Thyroid gland (tissue), 4 donors: ENCODE data around the gene SPEG. TPM values are rescaled to one million over a fixed set of nuclear protein-coding genes. Genes with fewer than 3 reads are reported as not detected.
A peak's percentile ranks its signal among the peaks of the same experiment; 100 is the strongest.

Source experiments
- DNase-seq, 2 donors: peaks; one replicate each; pipeline ENCODE4 v3.0.0-alpha.2; 2019
- H3K27ac ChIP-seq, 3 donors: fragments of 200-600 bp; sonication (generic); 1 replicate in 2 of 3; 2 replicates in 1 of 3; pipeline ENCODE4 v1.5.1; 2016 to 2019; ENCODE audit warnings: mild to moderate bottlenecking in 1 of 3, moderate library complexity in 1 of 3
- H3K27me3 ChIP-seq: fragments of 200-600 bp; sonication (generic); one replicate; pipeline ENCODE4 v1.5.1; 2019
- H3K36me3 ChIP-seq, 2 donors: fragments of 200-600 bp; sonication (generic); one replicate each; pipeline ENCODE4 v1.5.1; 2016 to 2019
- H3K4me1 ChIP-seq, 2 donors: fragments of 200-600 bp; sonication (generic); one replicate each; pipeline ENCODE4 v1.5.1; 2017 to 2019
- H3K4me3 ChIP-seq, 3 donors: fragments of 200-600 bp; sonication (generic); replicated peaks in 1 of 3; 1 replicate in 2 of 3; 2 replicates in 1 of 3; pipeline ENCODE4 v1.5.1; 2016; ENCODE audit warnings: mild to moderate bottlenecking in 1 of 3
- H3K9me3 ChIP-seq: fragments of 200-600 bp; sonication (generic); one replicate; pipeline ENCODE4 v1.5.1; 2017
- CTCF ChIP-seq, 6 experiments: fragments of 200-600 bp in 3 of 6; fragments of 450-650 bp in 3 of 6; sonication (generic) in 3 of 6; IDR thresholded peaks; one replicate each; pipeline ENCODE4 v1.5.1; 2016 to 2019; ENCODE audit warnings: antibody characterized with exemption in 6 of 6, mild to moderate bottlenecking in 2 of 6, inconsistent platforms in 1 of 6, moderate library complexity in 1 of 6
- POLR2A ChIP-seq, 2 donors: fragments of 450-650 bp; IDR thresholded peaks; one replicate each; pipeline ENCODE4 v1.6.1; 2017; ENCODE audit warnings: antibody characterized with exemption in 2 of 2, mild to moderate bottlenecking in 2 of 2, moderate library complexity in 1 of 2
- WGBS, 2 donors: methylation state at CpG; one replicate each; pipeline ENCODE4 v1.1.5; 2017; 5-methylcytosine and 5-hydroxymethylcytosine counted together
- intact Hi-C: fragments of 100-400 bp; cut with DNase I; formaldehyde crosslinking; loops from one replicate; pipeline ENCODE4 v1.15.1; 2023
- total RNA-seq, 4 donors: library from RNA; depleted of rRNA; stranded (reverse); fragments of >200 nt; gene quantifications; one replicate each; pipeline ENCODE4 v1.2.3, GENCODE V29; 2016

The SPEG gene
- total RNA-seq, 4 donors from 2014 or later: 1.9 to 3.5 (median 3.3) TPM

- peak within 1 kb of the TSS; percentile 70 to 98 (median 91) for H3K27ac ChIP-seq
- no peaks in the 10 kb centered on the region for H3K9me3 ChIP-seq
- TF ChIP-seq CTCF (IDR thresholded peaks at IDR 0.05): peak in 2 of 6 experiments; percentile 8 to 22
- TF ChIP-seq POLR2A (IDR thresholded peaks at IDR 0.05): peak in 1 of 2 donors; percentile 80
- intact Hi-C loops: loop anchor here (5.0 kb wide), 1 partner anchor 111 kb away; the partner anchor contains the start of gene DNPEP
- peaks cover 24 to 26% of the 10 kb centered on the region in 2 donors for H3K4me1 ChIP-seq
- H3K36me3 ChIP-seq: no peaks in the 10 kb centered on the region
- WGBS, 2 donors: 0 to 1% methylated on average over 48 to 49 of the region's 49 CpGs
- H3K27me3 ChIP-seq: no peaks in the 10 kb centered on the region
- H3K4me3 ChIP-seq: peak within 1 kb of the TSS; percentile 36 to 73 (median 67)
- DNase-seq: peak; percentile 96 to 97
Observed at GRCh38 chr2:219498280-219499057, 63.8 kb downstream of the SPEG start, which contains the start of gene GMPPA. TSS of gene GMPPA (plus strand) at chr2:219498891. CDS start at chr2:219499976, 1,085 bp downstream.

- peak overlapping the region; percentile 33 to 67 (median 50) for H3K4me3 ChIP-seq
- TF ChIP-seq POLR2A (IDR thresholded peaks at IDR 0.05) (no peak), CTCF (IDR thresholded peaks at IDR 0.05) (no peak)
- H3K27me3 ChIP-seq: no peaks in the 10 kb centered on the region
- peak overlapping the region in 2 of 3 donors; percentile 91 to 98 for H3K27ac ChIP-seq
- peaks cover 24 to 26% of the 10 kb centered on the region in 2 donors for H3K4me1 ChIP-seq
- intact Hi-C loops: loop anchor here (5.0 kb wide), 1 partner anchor 112 kb away; the partner anchor contains the start of gene DNPEP
- WGBS, 2 donors: 0% methylated on average over 3 of the region's 3 CpGs
- H3K36me3 ChIP-seq: peaks cover 2 to 3% of the 10 kb centered on the region in 2 donors
- DNase-seq: no peak
- no peaks in the 10 kb centered on the region for H3K9me3 ChIP-seq
Observed at GRCh38 chr2:219499058-219499307, 64.3 kb downstream of the SPEG start.

GRCh38 chr2:219499555-219499954 lies 64.9 kb downstream of the SPEG start:
- DNase-seq: no peak
- Histone ChIP-seq H3K4me3 (peak overlapping the region in 1 of 3 donors; percentile 50), H3K4me1 (peaks cover 24 to 26% of the 10 kb centered on the region in 2 donors), H3K9me3 (no peaks in the 10 kb centered on the region), H3K27me3 (no peaks in the 10 kb centered on the region), H3K27ac (no peak overlapping the region), H3K36me3 (peaks cover 8 to 9% of the 10 kb centered on the region in 2 donors)
- intact Hi-C loops: loop anchor here (5.0 kb wide), 1 partner anchor 112 kb away; the partner anchor contains the start of gene DNPEP
- TF ChIP-seq POLR2A (IDR thresholded peaks at IDR 0.05) (no peak), CTCF (IDR thresholded peaks at IDR 0.05) (no peak)
- WGBS, 2 donors: 79 to 86% methylated on average over 1 of the region's 1 CpG

- intact Hi-C loops: no loop called here
- Histone ChIP-seq H3K27me3 (no peaks in the 10 kb centered on the region), H3K4me1 (peaks cover 24 to 26% of the 10 kb centered on the region in 2 donors), H3K9me3 (no peaks in the 10 kb centered on the region), H3K36me3 (peaks cover 14 to 15% of the 10 kb centered on the region in 2 donors), H3K27ac (no peak overlapping the region), H3K4me3 (no peak overlapping the region)
- no peak for TF ChIP-seq POLR2A (IDR thresholded peaks at IDR 0.05)
- TF ChIP-seq CTCF (IDR thresholded peaks at IDR 0.05): no peak
- DNase-seq: no peak
- WGBS, 2 donors: 91 to 97% methylated on average over 2 of the region's 2 CpGs
Observed at GRCh38 chr2:219500135-219500534, 65.5 kb downstream of the SPEG start.

DNA sequence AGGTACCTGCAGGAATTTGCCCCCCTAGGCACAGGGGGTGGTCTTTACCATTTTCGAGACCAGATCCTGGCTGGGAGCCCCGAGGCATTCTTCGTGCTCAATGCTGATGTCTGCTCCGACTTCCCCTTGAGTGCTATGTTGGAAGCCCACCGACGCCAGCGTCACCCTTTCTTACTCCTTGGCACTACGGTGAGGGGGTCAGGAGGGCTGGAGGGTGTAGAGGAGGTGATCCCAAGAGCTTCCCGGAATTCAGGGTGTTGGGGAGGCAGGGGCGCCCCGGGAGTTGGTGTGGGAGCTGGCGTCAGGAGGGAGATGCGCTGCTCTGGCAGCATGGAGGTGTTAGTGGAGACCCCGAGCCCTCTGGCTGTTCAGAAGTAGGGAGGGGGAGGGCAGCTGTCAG lies 67.2 kb downstream of the SPEG start:
- Histone ChIP-seq H3K27me3 (no peaks in the 10 kb centered on the region), H3K4me3 (no peak overlapping the region), H3K9me3 (no peaks in the 10 kb centered on the region), H3K4me1 (peaks cover 19 to 23% of the 10 kb centered on the region in 2 donors), H3K27ac (no peak overlapping the region), H3K36me3 (peaks cover 23 to 31% of the 10 kb centered on the region in 2 donors)
- intact Hi-C loops: no loop called here
- WGBS, 2 donors: 94 to 97% methylated on average over 14 of the region's 14 CpGs
- TF ChIP-seq POLR2A (IDR thresholded peaks at IDR 0.05) (no peak), CTCF (IDR thresholded peaks at IDR 0.05) (no peak)
- no peak for DNase-seq
